Progenitor cell of endocrine pancreas (in vitro differentiated cells): ENCODE data around the gene SLC7A14. TPM values are rescaled to one million over a fixed set of nuclear protein-coding genes. Genes with fewer than 3 reads are reported as not detected.

Source experiments
- DNase-seq: peaks from one replicate; pipeline ENCODE4 v3.0.0; 2021; ENCODE audit warnings: low spot score; ENCODE audit not compliant: unreplicated experiment
- H3K27ac Mint-ChIP-seq: 2 replicates; pipeline ENCODE4 v1.8.0; 2021; ENCODE audit warnings: mild to moderate bottlenecking, moderate library complexity, mixed read lengths
- H3K27me3 Mint-ChIP-seq: 2 replicates; pipeline ENCODE4 v1.8.0; 2021; ENCODE audit warnings: mixed read lengths
- H3K36me3 Mint-ChIP-seq: 2 replicates; pipeline ENCODE4 v1.8.0; 2022; ENCODE audit warnings: mixed read lengths; ENCODE audit not compliant: insufficient read depth
- H3K4me1 Mint-ChIP-seq: 2 replicates; pipeline ENCODE4 v1.8.0; 2021; ENCODE audit warnings: low read depth, mixed read lengths
- H3K4me3 Mint-ChIP-seq: 2 replicates; pipeline ENCODE4 v1.8.0; 2021; ENCODE audit warnings: low read depth, mild to moderate bottlenecking, moderate library complexity, mixed read lengths
- H3K9me3 Mint-ChIP-seq: 2 replicates; pipeline ENCODE4 v1.8.0; 2021; ENCODE audit warnings: low read depth, mixed read lengths
- CTCF ChIP-seq: fragments of 200-600 bp; sonication (generic); IDR thresholded peaks from one replicate; pipeline ENCODE4 v1.5.0; 2021; ENCODE audit warnings: antibody characterized with exemption, mild to moderate bottlenecking; ENCODE audit not compliant: unreplicated experiment
- total RNA-seq: library from RNA; stranded (reverse); gene quantifications from 2 replicates; pipeline ENCODE4 v1.2.1, GENCODE V29; 2021

The SLC7A14 gene
- total RNA-seq, 1 donor from 2014 or later = 1.2 TPM

GRCh38 chr3:170564664-170565063 is 21.2 kb downstream of the SLC7A14 start:
- Mint-ChIP-seq H3K36me3 (no peaks in the 10 kb centered on the region), H3K4me1 (no peaks in the 10 kb centered on the region), H3K9me3 (no peaks in the 10 kb centered on the region), H3K27me3 (peaks cover 4% of the 10 kb centered on the region), H3K4me3 (no peak overlapping the region), H3K27ac (no peak overlapping the region)
- no peak for DNase-seq
- TF ChIP-seq CTCF = no peak

- no peak overlapping the region for H3K27ac Mint-ChIP-seq
- no peak overlapping the region for H3K4me3 Mint-ChIP-seq
- no peak for DNase-seq
- no peaks in the 10 kb centered on the region for H3K9me3 Mint-ChIP-seq
- no peak for TF ChIP-seq CTCF
- H3K4me1 Mint-ChIP-seq = no peaks in the 10 kb centered on the region
- H3K36me3 Mint-ChIP-seq = no peaks in the 10 kb centered on the region
- H3K27me3 Mint-ChIP-seq = peaks cover 6% of the 10 kb centered on the region
Measured at GRCh38 chr3:170563712-170564423, 22.0 kb downstream of the SLC7A14 start.

- Mint-ChIP-seq H3K36me3 (no peaks in the 10 kb centered on the region), H3K4me1 (no peaks in the 10 kb centered on the region), H3K27ac (no peak overlapping the region), H3K4me3 (no peak overlapping the region), H3K27me3 (peaks cover 6% of the 10 kb centered on the region), H3K9me3 (no peaks in the 10 kb centered on the region)
- no peak for TF ChIP-seq CTCF
- DNase-seq = no peak
Measured at GRCh38 chr3:170562080-170562479, 23.8 kb downstream of the SLC7A14 start.

DNA sequence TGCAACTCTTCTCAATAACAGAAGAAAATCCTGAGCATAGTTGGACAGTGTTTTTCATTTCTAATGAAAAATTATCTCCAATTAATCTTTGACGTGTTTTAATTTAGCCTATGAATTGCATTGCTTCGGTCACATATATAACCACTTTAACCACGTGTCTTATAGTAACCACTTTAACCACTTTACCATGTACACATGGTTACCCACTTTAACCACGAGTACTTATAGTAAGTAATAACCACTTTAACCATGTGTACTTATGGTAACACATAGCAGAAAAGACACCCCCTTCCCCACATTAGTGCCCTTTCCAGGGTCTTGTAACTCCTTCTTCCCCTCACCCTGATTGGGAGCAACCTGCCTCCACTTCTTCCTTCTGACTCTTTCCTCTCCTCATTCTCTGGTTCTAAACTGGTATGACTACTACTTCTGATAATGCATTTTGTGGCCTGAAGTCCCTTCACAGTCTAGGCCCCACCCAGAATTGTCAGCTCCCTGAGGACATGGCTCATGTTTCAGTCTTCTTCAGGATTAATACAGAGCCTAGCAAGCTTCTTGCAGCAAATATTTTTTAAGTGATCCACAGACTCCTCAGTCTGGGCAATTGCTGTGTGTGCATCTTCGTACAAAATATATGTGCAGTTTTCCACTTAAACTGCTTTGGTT is 25.0 kb downstream of the SLC7A14 start:
- H3K27ac Mint-ChIP-seq = no peak overlapping the region
- H3K4me3 Mint-ChIP-seq = no peak overlapping the region
- no peaks in the 10 kb centered on the region for H3K9me3 Mint-ChIP-seq
- TF ChIP-seq CTCF = no peak
- DNase-seq = no peak
- H3K36me3 Mint-ChIP-seq = no peaks in the 10 kb centered on the region
- no peaks in the 10 kb centered on the region for H3K4me1 Mint-ChIP-seq
- H3K27me3 Mint-ChIP-seq = peaks cover 6% of the 10 kb centered on the region

- Mint-ChIP-seq H3K4me1 (no peaks in the 10 kb centered on the region), H3K4me3 (no peak overlapping the region), H3K9me3 (no peaks in the 10 kb centered on the region), H3K36me3 (no peaks in the 10 kb centered on the region), H3K27ac (no peak overlapping the region), H3K27me3 (peaks cover 3% of the 10 kb centered on the region)
- no peak for TF ChIP-seq CTCF
- no peak for DNase-seq
Measured at GRCh38 chr3:170560296-170560695, 25.6 kb downstream of the SLC7A14 start.
